Endodermal cell (in vitro differentiated cells): Measurements from ENCODE around the gene CCDC80. TPM values are rescaled to one million over a fixed set of nuclear protein-coding genes. Genes with fewer than 3 reads are reported as not detected.

Experiments
- DNase-seq: peaks from one replicate; pipeline ENCODE4 v3.0.0-alpha.2; 2017
- H3K27ac ChIP-seq: 2 replicates; pipeline ENCODE4 v1.5.1; 2013; ENCODE audit warnings: mild to moderate bottlenecking, low read depth, low read length, moderate library complexity
- H3K27me3 ChIP-seq: 2 replicates; pipeline ENCODE4 v1.6.1; 2013; ENCODE audit warnings: mild to moderate bottlenecking, low read length, moderate library complexity; ENCODE audit not compliant: insufficient read depth, control insufficient read depth, poor library complexity, severe bottlenecking
- H3K36me3 ChIP-seq: 2 replicates; pipeline ENCODE4 v1.7.0; 2013; ENCODE audit warnings: mild to moderate bottlenecking, low read length, moderate library complexity; ENCODE audit not compliant: control insufficient read depth, insufficient read depth
- H3K4me1 ChIP-seq: one replicate; pipeline ENCODE4 v1.7.0; 2013; ENCODE audit warnings: low read length; ENCODE audit not compliant: control insufficient read depth, insufficient read depth
- H3K4me3 ChIP-seq: 2 replicates; pipeline ENCODE4 v1.5.1; 2013; ENCODE audit warnings: mild to moderate bottlenecking, low read length, moderate library complexity
- H3K9ac ChIP-seq: 2 replicates; pipeline ENCODE4 v1.6.1; 2013; ENCODE audit warnings: mild to moderate bottlenecking, low read length, moderate library complexity; ENCODE audit not compliant: poor library complexity, severe bottlenecking; ENCODE audit errors: extremely low read depth
- H3K9me3 ChIP-seq: 2 replicates; pipeline ENCODE4 v1.6.1; 2013; ENCODE audit warnings: mild to moderate bottlenecking, low read length, moderate library complexity; ENCODE audit not compliant: control insufficient read depth
- H3K27ac Mint-ChIP-seq: 2 replicates; pipeline ENCODE4 v1.8.0; 2020; ENCODE audit warnings: mixed read lengths
- H3K27me3 Mint-ChIP-seq: 2 replicates; pipeline ENCODE4 v1.8.0; 2021; ENCODE audit warnings: mild to moderate bottlenecking, mixed read lengths; ENCODE audit not compliant: insufficient read depth
- H3K36me3 Mint-ChIP-seq: 2 replicates; pipeline ENCODE4 v1.8.0; 2020; ENCODE audit warnings: low read depth, mixed read lengths
- H3K4me1 Mint-ChIP-seq: 2 replicates; pipeline ENCODE4 v1.8.0; 2020; ENCODE audit warnings: mixed read lengths
- H3K4me3 Mint-ChIP-seq: 2 replicates; pipeline ENCODE4 v1.8.0; 2020; ENCODE audit warnings: mild to moderate bottlenecking, moderate library complexity, mixed read lengths
- H3K9me3 Mint-ChIP-seq: 2 replicates; pipeline ENCODE4 v1.8.0; 2020; ENCODE audit warnings: mild to moderate bottlenecking, mixed read lengths
- WGBS, 2 experiments: methylation state at CpG; one replicate each; pipeline versions ENCODE4 v1.1.5 to v1.1.7; 2013; ENCODE audit warnings: missing lambda C conversion rate in 2 of 2, mixed read lengths in 1 of 2; ENCODE audit not compliant: insufficient coverage in 1 of 2, insufficient read length in 1 of 2; 5-methylcytosine and 5-hydroxymethylcytosine counted together
- total RNA-seq, 2 donors: library from RNA; stranded (reverse); fragmentation: NEBNext Ultra II Directional in 1 of 2; extraction: Animal tissue kit (Norgen Biotek cat#: 25700) in 1 of 2; gene quantifications; 2 replicates in 1 of 2; 3 replicates in 1 of 2; pipeline ENCODE4 v1.2.1, GENCODE V29; 2021
- TF ChIP-seq, protein P1 (sequence below): fragments of 200-600 bp; sonication (generic); conservative IDR thresholded peaks from 2 replicates; pipeline ENCODE4 v1.5.0; 2021; ENCODE audit warnings: antibody characterized with exemption, mild to moderate bottlenecking

The CCDC80 gene
- total RNA-seq, 2 donors from 2014 or later, result 4.6 to 31.5 TPM

DNA sequence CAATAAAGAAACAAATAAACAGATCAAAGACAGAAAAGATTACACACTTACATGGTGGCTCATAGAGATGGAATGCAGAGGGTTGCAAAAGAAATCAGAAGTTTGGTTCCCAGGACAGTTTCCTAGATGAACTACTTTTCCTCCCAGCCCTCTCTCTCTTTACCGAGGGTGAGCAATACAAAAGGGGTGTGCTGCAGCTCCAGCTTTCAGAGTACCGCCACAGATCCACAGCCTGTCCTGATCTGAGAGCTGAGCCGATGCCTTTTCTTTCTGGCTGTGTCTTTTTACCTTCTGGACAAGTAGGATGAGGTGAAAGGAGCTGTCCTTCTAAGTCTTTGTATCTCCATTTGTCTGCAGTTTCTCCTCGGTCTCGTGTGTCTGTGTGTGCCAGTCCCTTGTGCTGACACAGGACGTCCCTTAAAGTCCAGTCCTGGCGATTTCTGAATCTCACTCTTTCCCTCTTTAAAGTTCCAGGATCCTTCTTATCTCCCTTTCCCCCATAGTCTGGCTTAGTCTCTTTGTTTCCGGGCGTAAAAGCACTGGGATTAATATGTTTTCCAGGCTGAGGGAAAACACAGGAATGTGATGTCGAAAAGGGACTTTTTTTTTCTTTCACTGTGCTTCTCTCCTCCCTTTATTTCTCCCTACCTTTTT, 540 bp downstream of the CCDC80 start:
- Histone ChIP-seq H3K27me3 (peaks cover 4% of the 10 kb centered on the region), H3K4me3 (no peak overlapping the region), H3K4me1 (peaks cover 11% of the 10 kb centered on the region), H3K36me3 (no peaks in the 10 kb centered on the region), H3K9ac (peak overlapping the region; percentile 1), H3K9me3 (no peaks in the 10 kb centered on the region), H3K27ac (peak overlapping the region; percentile 96)
- Mint-ChIP-seq H3K4me1 (peaks cover 19% of the 10 kb centered on the region), H3K9me3 (no peaks in the 10 kb centered on the region), H3K4me3 (no peak overlapping the region), H3K27me3 (peaks cover 4% of the 10 kb centered on the region), H3K27ac (no peak overlapping the region), H3K36me3 (no peaks in the 10 kb centered on the region)
- DNase-seq, result peak; percentile 59
- TF ChIP-seq, protein P1, sequence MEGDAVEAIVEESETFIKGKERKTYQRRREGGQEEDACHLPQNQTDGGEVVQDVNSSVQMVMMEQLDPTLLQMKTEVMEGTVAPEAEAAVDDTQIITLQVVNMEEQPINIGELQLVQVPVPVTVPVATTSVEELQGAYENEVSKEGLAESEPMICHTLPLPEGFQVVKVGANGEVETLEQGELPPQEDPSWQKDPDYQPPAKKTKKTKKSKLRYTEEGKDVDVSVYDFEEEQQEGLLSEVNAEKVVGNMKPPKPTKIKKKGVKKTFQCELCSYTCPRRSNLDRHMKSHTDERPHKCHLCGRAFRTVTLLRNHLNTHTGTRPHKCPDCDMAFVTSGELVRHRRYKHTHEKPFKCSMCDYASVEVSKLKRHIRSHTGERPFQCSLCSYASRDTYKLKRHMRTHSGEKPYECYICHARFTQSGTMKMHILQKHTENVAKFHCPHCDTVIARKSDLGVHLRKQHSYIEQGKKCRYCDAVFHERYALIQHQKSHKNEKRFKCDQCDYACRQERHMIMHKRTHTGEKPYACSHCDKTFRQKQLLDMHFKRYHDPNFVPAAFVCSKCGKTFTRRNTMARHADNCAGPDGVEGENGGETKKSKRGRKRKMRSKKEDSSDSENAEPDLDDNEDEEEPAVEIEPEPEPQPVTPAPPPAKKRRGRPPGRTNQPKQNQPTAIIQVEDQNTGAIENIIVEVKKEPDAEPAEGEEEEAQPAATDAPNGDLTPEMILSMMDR, result no peak
- 39 to 70% methylated on average over 8 to 10 of the region's 10 CpGs for WGBS, 2 experiments

DNA sequence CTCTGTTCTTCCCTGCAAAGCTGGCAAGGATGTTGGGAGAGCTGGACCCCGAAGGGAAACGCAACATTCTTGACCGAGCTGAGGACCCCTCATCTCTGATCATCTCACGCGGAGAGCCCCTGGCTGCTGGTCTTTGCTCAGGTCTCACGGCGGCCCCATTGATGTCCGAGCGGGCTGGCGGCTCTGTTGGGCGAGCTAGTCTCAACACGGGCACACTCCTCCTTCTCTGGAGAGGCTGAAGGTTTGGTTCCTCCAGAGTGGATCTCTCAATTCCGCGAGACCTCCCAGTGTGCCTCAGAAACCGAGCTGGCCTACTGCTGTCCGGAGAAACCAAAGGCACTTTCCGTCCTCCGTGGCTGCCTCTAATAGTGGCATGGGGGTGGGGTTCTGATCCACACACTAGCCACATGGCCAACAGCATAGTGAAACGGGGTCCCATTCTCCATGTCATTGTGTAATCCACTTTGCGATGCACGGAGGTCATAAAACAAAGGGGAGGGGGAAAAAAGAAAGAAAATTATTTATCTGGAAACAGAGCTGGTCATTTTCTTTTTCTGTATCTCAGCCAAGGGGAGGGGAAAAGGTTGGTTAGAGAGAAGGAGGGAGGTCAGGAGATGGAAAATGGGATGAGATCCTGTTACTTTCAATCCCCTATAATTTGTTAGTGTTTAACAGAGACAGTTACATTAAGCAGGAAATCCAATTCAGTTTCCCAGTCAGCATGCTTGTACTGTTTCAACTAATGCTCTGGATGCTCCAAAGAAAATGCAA, 1.3 kb downstream of the CCDC80 start:
- Histone ChIP-seq H3K27me3 (peaks cover 4% of the 10 kb centered on the region), H3K27ac (peak overlapping the region; percentile 96), H3K4me3 (no peak overlapping the region), H3K36me3 (no peaks in the 10 kb centered on the region), H3K9me3 (no peaks in the 10 kb centered on the region), H3K9ac (no peak overlapping the region), H3K4me1 (peaks cover 11% of the 10 kb centered on the region)
- Mint-ChIP-seq H3K27ac (no peak overlapping the region), H3K4me3 (no peak overlapping the region), H3K36me3 (no peaks in the 10 kb centered on the region), H3K4me1 (peaks cover 19% of the 10 kb centered on the region), H3K27me3 (peaks cover 4% of the 10 kb centered on the region), H3K9me3 (no peaks in the 10 kb centered on the region)
- WGBS, 2 experiments, result 91 to 94% methylated on average over 15 to 21 of the region's 21 CpGs
- no peak for DNase-seq
- TF ChIP-seq, protein P1, result no peak

DNA sequence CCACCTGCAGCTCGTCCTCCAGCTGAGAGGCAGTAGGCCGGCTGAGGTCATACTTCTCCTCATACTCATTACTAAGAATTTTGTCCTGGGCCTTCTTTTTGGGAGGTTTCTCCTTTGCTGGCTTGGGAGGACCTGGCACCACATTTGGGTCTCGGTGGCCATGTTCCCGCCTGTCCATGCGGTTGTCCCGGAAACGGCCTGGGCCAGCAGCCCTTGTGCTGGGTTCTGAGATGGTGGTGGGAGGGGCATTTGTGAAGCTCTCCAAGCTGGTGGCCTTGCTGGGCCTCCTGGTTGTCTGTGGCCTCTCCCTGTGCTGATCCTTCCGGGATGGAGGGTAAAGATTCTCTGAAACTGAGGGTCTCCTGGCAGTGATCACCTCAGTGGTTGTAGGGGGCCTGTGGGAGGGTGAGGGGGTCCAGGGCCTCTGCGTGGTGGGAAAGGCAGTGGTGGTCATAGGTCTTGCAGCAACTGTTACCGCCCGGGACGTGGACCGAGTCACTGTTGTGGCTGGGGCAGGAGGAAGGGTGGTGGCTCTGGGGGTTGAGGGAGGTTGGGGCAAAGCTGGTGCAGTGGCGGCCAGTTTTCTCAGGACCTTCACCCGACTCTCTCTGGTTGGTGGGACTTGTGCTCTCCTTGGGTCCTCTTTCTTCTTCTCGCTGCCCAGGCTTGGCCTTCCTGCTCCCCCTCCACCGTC, 2.5 kb downstream of the CCDC80 start:
- Histone ChIP-seq H3K9me3 (no peaks in the 10 kb centered on the region), H3K27me3 (peaks cover 4% of the 10 kb centered on the region), H3K4me1 (peaks cover 3% of the 10 kb centered on the region), H3K27ac (no peak overlapping the region), H3K4me3 (no peak overlapping the region), H3K9ac (no peak overlapping the region), H3K36me3 (no peaks in the 10 kb centered on the region)
- DNase-seq, result no peak
- Mint-ChIP-seq H3K4me1 (peaks cover 19% of the 10 kb centered on the region), H3K9me3 (no peaks in the 10 kb centered on the region), H3K27ac (no peak overlapping the region), H3K27me3 (peaks cover 4% of the 10 kb centered on the region), H3K4me3 (no peak overlapping the region), H3K36me3 (no peaks in the 10 kb centered on the region)
- WGBS, 2 experiments, result 93 to 95% methylated on average over 5 to 17 of the region's 17 CpGs
- TF ChIP-seq, protein P1, result no peak
